Stimulated activated CD4-positive, alpha-beta T cell treated with anti-CD3 and anti-CD28 coated beads, Interleukin-1b, Interleukin-23, amount 100 ng/mL, for 4 hours (primary cell): ENCODE data around the gene ANAPC15.

Experiments used
- DNase-seq, 2 donors: peaks; one replicate each; pipeline ENCODE4 v3.0.0-alpha.2; 2020; ENCODE audit warnings: low read depth in 2 of 2

ANAPC15 gene

DNA sequence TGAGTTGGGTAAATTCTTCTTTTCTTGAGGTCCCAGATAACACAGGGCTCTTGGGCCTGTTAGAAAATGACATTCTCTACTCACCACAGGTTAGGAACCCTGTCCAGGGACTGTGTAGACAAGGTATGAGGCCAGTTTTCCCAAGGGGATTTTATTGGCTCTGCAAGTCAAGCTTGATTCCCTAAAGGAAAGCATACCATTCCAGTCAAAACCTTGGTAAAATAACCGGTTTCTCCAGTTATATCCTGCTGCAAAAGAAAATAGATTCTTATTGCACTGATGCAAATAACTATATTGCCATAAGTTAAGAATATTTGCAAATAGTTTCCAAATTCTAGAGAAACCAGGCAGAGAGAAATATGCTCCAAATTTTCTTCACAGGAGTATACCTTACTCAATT, 13.5 kb upstream of the ANAPC15 start:
- DNase-seq, result no peak

GRCh38 chr11:72124046-72124445, 11.6 kb upstream of the ANAPC15 start:
- no peak for DNase-seq

GRCh38 chr11:72123117-72123653, 10.7 kb upstream of the ANAPC15 start:
- DNase-seq, result no peak

DNA sequence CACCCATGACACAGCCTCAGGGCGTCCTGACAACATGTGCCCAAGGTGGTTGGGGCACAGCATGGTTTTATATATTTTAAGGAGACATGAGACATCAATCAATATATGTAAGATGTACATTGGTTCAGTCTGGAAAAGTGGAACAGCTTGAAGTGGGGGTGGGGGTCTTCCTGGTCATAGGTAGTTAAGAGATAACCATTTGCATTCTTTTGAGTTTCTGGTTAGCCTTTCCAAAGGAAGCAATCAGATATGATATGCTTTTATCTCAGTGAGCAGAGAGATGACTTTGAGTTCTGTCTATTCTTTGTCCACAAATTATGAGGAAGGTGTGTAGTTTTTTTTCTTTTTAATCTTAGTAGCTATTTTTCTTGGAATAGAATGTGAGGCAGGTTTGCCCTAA, 10.1 kb upstream of the ANAPC15 start:
- no peak for DNase-seq

DNA sequence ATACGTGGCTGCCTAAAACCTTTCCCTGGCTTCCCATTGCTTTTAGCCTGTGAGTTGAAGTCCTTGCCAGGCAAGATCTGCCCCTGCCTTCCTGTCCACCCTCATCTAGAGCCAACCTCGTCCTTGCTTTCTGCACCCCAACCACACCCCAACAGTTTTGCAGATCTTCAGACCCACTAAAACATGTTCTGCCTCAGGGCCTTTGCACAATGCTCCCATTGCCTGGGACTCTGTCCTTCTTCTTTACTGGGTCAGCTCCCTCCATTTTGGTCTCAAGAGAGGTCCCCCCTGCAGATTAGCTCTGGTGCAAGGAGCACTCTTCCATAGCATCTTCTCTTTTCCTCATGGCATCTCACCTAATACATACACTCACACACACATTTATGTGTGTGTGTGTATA, 8.4 kb upstream of the ANAPC15 start:
- no peak for DNase-seq

DNA sequence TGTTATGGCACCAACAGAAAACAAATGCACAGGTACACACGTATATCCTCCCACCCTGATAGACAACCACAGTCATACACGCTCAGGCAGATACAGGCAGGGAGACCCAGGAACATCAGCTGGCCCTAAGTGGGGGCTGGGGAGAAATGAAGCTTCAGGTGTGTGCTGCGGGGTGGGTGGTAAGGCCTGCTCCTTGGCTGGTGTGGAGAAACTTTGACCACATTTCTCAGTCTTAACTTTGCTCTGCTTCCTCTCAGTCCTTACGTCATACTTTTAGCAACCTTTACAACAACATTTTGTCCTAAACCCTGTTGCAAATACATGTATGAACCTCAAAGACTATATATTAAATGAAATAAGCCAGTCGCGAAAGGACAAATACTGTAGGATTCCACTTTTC, 6.7 kb upstream of the ANAPC15 start:
- no peak for DNase-seq

GRCh38 chr11:72116019-72116755, 3.7 kb upstream of the ANAPC15 start:
- DNase-seq, result no peak

DNA sequence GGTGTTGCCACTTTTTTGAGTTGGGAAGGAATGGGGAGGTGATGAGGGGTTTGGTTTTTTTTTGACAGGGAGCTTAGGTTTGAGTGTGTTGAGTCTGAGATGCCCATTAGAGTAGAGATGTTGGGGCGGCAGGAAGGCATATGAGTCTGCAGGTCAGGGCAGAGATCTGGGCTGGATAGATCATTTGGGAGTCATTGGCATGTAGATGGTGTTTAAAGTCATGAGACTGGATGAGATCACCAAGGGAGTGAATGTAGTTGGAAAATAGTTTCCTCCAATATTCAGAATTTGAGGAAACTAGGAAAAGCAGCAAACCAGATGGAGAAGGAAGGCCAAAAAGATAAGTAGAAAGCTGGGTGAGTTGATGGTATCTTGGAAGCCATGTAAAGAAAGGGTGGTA, 2.1 kb upstream of the ANAPC15 start:
- DNase-seq, result no peak

GRCh38 chr11:72112978-72113808, 698 bp upstream of the ANAPC15 start:
- no peak for DNase-seq

DNA sequence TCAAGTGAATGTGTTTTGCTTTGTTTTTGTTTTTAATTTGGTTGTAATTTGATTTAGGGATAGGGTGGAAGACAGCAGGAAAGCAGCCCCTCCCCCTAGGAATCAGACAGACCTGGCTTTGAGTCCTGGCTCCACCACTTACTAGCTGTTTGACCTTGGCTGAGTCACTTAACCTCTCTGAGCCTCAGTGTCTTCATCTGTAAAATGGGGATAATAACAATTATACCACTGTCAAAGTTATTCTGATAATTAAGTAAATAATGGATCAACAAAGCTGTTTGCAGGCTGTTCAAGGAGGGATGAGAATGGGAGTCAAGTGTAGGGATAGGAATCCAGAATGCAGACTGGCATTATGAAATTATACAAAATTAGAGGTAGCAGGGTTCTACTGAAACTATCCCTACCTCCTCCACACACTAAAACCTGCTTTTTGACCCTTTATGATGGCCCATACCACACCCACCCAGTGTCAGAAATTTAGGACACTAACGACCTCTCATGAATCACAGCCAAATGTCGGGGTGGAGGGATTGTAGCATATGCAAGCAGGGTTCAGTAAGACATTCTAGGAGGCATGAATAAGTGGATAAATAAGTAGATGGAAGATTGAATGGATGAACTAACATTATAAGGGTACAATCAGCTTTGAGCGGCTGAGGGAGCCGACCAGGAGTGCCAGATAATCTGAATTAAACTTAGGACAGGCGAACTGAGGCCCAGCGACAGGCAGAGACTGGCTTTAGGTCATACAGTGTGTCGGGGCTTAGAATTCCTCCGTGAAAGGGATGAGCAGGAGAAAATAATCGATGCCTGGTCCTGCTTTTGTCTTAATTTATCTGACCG, 974 bp downstream of the ANAPC15 start:
- DNase-seq, result no peak

DNA sequence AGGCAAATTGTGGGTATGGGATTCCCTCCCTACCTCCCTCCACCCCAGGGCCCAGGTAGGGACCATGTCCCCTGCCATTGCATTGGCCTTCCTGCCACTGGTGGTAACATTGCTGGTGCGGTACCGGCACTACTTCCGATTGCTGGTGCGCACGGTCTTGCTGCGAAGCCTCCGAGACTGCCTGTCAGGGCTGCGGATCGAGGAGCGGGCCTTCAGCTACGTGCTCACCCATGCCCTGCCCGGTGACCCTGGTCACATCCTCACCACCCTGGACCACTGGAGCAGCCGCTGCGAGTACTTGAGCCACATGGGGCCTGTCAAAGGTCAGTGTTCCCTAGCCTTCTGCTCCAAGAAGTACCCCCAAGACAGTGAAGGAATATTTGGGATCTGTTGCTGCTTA, 6.6 kb downstream of the ANAPC15 start, which contains the start of gene TOMT:
Gene TOMT, plus strand, starts transcription at position 37 of the 400 bp plus-strand sequence. Its CDS starts 28 bp downstream, at position 65.
- no peak for DNase-seq

DNA sequence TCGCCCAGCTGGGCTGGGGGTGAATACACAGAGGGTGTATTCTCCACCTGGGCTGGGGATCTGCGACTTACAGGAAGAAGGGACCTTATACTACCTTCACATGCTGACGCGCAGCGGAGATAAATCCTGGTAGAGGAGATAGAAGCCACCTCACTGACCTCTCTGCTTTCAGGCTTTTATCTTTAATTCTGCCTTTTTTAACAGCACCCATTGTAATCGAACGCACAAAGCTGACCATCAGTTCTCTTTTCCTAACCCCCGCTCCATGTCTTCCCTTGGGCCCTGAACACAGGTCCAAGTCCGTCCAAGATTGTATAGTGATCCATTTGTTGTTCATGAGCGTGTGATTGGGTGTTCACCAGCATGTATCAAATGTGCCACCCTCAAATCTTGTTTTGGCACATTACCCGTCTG, 8.7 kb downstream of the ANAPC15 start:
- no peak for DNase-seq

- peak; percentile 94 to 95 for DNase-seq
These were observed 9.3 kb downstream of the ANAPC15 start, which contains the start of gene LAMTOR1 for GRCh38 chr11:72102946-72103753. TSS of gene LAMTOR1 (minus strand) at chr11:72103297. CDS start at chr11:72103224, 73 bp downstream.

DNA sequence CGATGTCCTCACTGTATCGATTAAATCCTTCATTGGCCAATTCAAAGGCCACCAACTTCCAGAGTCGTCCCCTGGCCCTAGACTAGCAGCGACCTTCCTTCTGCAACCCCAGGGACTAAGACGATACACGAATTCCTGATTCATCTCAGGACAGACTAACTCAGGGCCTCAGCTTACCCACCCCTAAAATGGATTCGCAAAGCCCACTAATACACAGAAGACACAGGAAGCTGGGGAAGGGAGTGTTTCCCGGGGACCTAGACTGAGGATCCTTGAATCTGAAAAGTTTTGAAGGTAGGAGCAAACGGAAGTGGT, 9.9 kb downstream of the ANAPC15 start:
- no peak for DNase-seq

- DNase-seq, result no peak
These were observed 10.3 kb downstream of the ANAPC15 start for GRCh38 chr11:72102162-72102561.

GRCh38 chr11:72100462-72100861, 12.0 kb downstream of the ANAPC15 start:
- DNase-seq, result no peak

DNA sequence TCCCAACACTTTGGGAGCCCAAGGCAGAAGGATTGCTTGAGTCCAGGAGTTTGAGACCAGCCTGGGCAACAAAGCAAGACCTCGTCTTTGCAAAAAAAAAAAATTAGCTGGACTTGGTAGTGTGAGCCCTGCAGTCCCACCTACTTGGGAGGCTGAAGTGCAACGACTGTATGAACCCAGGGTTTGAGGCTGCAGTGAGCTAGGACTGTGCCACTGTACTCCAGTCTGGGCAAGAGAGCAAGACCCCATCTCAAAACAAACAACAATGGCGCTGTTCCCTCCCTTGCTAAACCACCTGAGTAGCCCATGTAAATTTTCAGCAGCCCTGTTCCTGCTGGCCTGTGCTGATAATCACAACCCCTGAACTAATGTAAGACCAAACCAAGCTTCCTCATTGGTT, 12.5 kb downstream of the ANAPC15 start:
- DNase-seq, result no peak

DNA sequence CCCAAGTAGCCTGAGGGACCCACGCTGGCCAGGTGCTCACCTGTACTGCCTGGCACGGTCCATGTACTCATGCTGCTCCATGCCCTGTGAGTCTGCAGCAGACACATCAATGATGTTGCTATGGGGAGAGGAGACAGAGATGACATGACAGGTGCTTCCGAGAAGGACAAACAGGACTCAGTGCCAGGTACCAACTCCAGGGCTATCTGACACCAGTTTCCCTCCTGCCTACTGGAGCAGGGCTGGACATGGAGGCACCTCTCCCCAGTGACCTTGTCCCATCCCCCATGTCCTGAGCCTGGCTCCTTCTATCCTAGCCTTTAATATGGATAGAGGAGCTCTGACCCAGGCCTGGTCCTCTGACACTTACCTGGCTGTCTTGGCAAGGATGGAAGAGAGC, 13.8 kb downstream of the ANAPC15 start:
- DNase-seq, result no peak

DNA sequence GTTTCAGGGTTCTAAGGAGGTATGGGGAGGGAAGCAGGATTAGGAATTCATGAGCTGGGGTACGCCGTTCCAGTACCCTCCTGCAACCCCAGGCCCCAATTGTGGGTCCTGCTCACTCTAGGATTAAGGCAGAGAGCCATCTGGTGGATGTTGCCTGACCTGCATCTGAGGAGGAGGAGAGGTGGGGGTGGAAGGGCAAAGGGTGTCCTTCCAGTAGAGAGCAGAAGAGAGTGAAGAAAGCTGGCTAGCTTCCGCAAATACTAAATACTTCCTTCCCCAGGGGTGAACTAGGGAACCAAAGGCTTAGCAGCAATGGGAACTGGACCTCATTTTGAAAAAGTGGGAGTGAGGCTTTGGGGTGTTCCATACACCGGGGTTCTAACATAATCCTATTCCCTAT, 21.2 kb downstream of the ANAPC15 start:
- DNase-seq, result peak; percentile 48 to 56

DNA sequence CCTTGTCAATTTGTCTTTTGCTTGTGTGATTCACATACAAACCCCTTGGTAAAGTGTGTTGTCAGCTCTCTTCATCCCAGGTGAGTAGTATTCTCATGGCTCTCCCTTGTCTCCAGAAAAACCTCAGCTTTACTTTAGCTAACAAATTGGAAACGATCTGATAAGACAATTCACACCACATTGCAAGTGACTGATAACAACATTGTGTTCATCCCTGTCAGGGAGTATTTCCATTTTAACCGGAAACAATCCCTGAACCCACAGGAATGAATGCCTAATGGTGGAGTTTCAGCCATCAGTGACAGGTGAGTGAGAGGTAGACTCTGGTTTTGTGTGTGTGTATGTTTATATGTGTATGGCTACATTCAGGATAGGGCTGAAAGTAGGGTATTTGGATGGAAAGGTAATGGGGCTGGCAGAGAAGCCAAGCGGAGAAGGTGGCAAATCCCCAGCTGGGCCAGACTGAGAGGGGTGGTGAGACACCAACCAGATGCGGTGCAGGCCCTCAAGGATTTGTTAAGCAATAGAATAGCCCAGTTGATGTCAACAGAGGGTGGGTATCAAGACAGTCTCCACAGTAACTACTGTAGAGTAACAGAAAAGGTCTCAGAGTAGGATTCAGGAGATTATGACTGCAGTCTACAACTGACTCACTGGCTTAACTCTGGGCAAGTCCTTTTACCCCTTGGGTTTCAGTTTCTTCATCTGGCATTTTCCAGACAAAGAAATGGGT, 24.3 kb downstream of the ANAPC15 start:
- DNase-seq, result no peak
